ENCODE data around the gene RAD51B. TPM values are rescaled to one million over a fixed set of nuclear protein-coding genes. Genes with fewer than 3 reads are reported as not detected.

RAD51B gene
- total RNA-seq, 1 experiment from 2014 or later, result 8.5 TPM

- no TSS peak for BruUV-seq (replicated peaks)
- ATAC-seq (no peak), DNase-seq (ENCODE audit: low read depth, low spot score) (no peak)
- intact Hi-C loops (cut with micrococcal nuclease; ENCODE audit: unreplicated experiment), result no loop called here
- in situ Hi-C loops (cut with HindIII; ENCODE audit: low pct_unique_long_range_greater_than_20kb, low sequenced_read_pairs), result no loop called here
- Histone ChIP-seq H3K4me3 (ENCODE audit: low read depth in 2 of 2, low read length in 2 of 2) (no peak overlapping the region), H3K27ac (ENCODE audit: low read length) (no peak overlapping the region; the same call in 1 of the 2 replicates), H3K4me1 (ENCODE audit: control insufficient read depth, insufficient read depth, low read length) (no peaks in the 10 kb centered on the region), H3K36me3 (ENCODE audit: control insufficient read depth, insufficient read depth, low read length) (no peaks in the 10 kb centered on the region), H3K27me3 (ENCODE audit: control insufficient read depth, insufficient read depth, low read length) (no peaks in the 10 kb centered on the region), H3K9me3 (ENCODE audit: control insufficient read depth, insufficient read depth, low read depth, low read length) (no peaks in the 10 kb centered on the region)
- TF ChIP-seq, protein P1, sequence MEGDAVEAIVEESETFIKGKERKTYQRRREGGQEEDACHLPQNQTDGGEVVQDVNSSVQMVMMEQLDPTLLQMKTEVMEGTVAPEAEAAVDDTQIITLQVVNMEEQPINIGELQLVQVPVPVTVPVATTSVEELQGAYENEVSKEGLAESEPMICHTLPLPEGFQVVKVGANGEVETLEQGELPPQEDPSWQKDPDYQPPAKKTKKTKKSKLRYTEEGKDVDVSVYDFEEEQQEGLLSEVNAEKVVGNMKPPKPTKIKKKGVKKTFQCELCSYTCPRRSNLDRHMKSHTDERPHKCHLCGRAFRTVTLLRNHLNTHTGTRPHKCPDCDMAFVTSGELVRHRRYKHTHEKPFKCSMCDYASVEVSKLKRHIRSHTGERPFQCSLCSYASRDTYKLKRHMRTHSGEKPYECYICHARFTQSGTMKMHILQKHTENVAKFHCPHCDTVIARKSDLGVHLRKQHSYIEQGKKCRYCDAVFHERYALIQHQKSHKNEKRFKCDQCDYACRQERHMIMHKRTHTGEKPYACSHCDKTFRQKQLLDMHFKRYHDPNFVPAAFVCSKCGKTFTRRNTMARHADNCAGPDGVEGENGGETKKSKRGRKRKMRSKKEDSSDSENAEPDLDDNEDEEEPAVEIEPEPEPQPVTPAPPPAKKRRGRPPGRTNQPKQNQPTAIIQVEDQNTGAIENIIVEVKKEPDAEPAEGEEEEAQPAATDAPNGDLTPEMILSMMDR (IDR thresholded peaks at IDR 0.05), result no peak
- TF ChIP-seq POLR2AphosphoS5 (IDR thresholded peaks at IDR 0.05; ENCODE audit: low read depth, low read length) (no peak), TCF7L2 (IDR thresholded peaks at IDR 0.05; ENCODE audit: low read depth, low read length) (no peak), SIN3A (IDR thresholded peaks at IDR 0.05; ENCODE audit: borderline replicate concordance, insufficient read depth, low read depth, low read length) (no peak)
- ChIA-PET CTCF (no interaction called here), POLR2A (no interaction called here)
These were observed 449.1 kb downstream of the RAD51B start for GRCh38 chr14:68268719-68269118.

- H3K9me3 ChIP-seq (ENCODE audit: control insufficient read depth, insufficient read depth, low read depth, low read length), result no peaks in the 10 kb centered on the region
- H3K4me3 ChIP-seq (ENCODE audit: low read depth in 2 of 2, low read length in 2 of 2), result no peak overlapping the region
- no peak overlapping the region for H3K27ac ChIP-seq (ENCODE audit: low read length)
- CTCF ChIA-PET, result no interaction called here
- no peak for ATAC-seq
- H3K36me3 ChIP-seq (ENCODE audit: control insufficient read depth, insufficient read depth, low read length), result no peaks in the 10 kb centered on the region
- in situ Hi-C loops (cut with HindIII; ENCODE audit: low pct_unique_long_range_greater_than_20kb, low sequenced_read_pairs) (no loop called here), intact Hi-C loops (cut with micrococcal nuclease; ENCODE audit: unreplicated experiment) (no loop called here)
- TF ChIP-seq SIN3A (IDR thresholded peaks at IDR 0.05; ENCODE audit: borderline replicate concordance, insufficient read depth, low read depth, low read length) (no peak), REST (IDR thresholded peaks at IDR 0.05; ENCODE audit: insufficient read depth in 1 of 2, low read depth in 2 of 2, low read length in 1 of 2) (no peak), TCF7L2 (IDR thresholded peaks at IDR 0.05; ENCODE audit: low read depth, low read length) (no peak), POLR2AphosphoS5 (IDR thresholded peaks at IDR 0.05; ENCODE audit: low read depth, low read length) (no peak)
- TF ChIP-seq, protein P1 (IDR thresholded peaks at IDR 0.05), result no peak
- no TSS peak for BruUV-seq (replicated peaks)
- H3K4me1 ChIP-seq (ENCODE audit: control insufficient read depth, insufficient read depth, low read length), result no peaks in the 10 kb centered on the region
- no peak for DNase-seq (ENCODE audit: low read depth, low spot score)
- POLR2A ChIA-PET, result no interaction called here
- no peaks in the 10 kb centered on the region for H3K27me3 ChIP-seq (ENCODE audit: control insufficient read depth, insufficient read depth, low read length)
These were observed 449.8 kb downstream of the RAD51B start for GRCh38 chr14:68269136-68269927.
